K562 (cell line): ENCODE measurements around the gene LENEP. TPM values are rescaled to one million over a fixed set of nuclear protein-coding genes. Genes with fewer than 3 reads are reported as not detected.

Source experiments
- CAMTA2 ChIP-seq: fragments of 250-450 bp; sonication (Bioruptor Pico); conservative IDR thresholded peaks from 2 replicates; pipeline ENCODE4 v1.5.1; 2022
- CBFA2T2 ChIP-seq: fragments of 450-650 bp; conservative IDR thresholded peaks from 2 replicates; pipeline ENCODE4 v1.6.1; 2017; ENCODE audit warnings: mild to moderate bottlenecking
- FOSL1 ChIP-seq: fragments of 200-800 bp; sonication (Bioruptor generic); conservative IDR thresholded peaks from 2 replicates; pipeline ENCODE4 v1.6.1; 2016; ENCODE audit warnings: missing genetic modification characterization, missing compliant biosample characterization
- HMGN3 ChIP-seq: IDR thresholded peaks from 2 replicates; pipeline ENCODE4 v1.6.1; 2011; ENCODE audit warnings: borderline replicate concordance, low read depth, mild to moderate bottlenecking, mixed read lengths, low read length; ENCODE audit not compliant: insufficient read length; ENCODE audit errors: extremely low read depth
- TRIM28 ChIP-seq: fragments of 450-650 bp; IDR thresholded peaks from 2 replicates; pipeline ENCODE4 v1.6.1; 2017
- XRCC5 ChIP-seq: fragments of 200-400 bp; formaldehyde crosslinking; IDR thresholded peaks from 2 replicates; pipeline ENCODE4 v1.6.1; 2017; ENCODE audit warnings: low read depth, mild to moderate bottlenecking, low read length
- ZNF263 ChIP-seq: sonication (generic); formaldehyde crosslinking; IDR thresholded peaks from 2 replicates; pipeline ENCODE4 v1.8.0; 2022; ENCODE audit warnings: mild to moderate bottlenecking, missing genetic modification reagents, borderline replicate concordance
- ZNF583 ChIP-seq: fragments of 250-450 bp; sonication (Bioruptor Pico); IDR thresholded peaks from 2 replicates; pipeline ENCODE4 v1.4.0; 2020
- ZNF584 ChIP-seq: fragments of 200-800 bp; sonication (Bioruptor generic); IDR thresholded peaks from 2 replicates; pipeline ENCODE4 v1.6.1; 2016; ENCODE audit warnings: low read depth, mild to moderate bottlenecking, missing genetic modification characterization, missing compliant biosample characterization
- polyA plus RNA-seq, 8 experiments: library from polyadenylated mRNA; depleted of rRNA in 4 of 8; stranded (reverse) in 5 of 8; unstranded in 3 of 8; fragments of >200 nt; fragmentation: Nextera tagmentation in 2 of 8; fragmentation: Illumina TruSeq in 1 of 8; extraction: Ambion mirVana in 2 of 8; extraction: Trizol in 1 of 8; gene quantifications; 2 replicates each; pipeline versions ENCODE4 v1.2.1 to v1.2.3, GENCODE V29; 2011 to 2014; ENCODE audit warnings: inconsistent platforms in 1 of 8, missing spikeins in 1 of 8
- total RNA-seq, 7 experiments: library from RNA; depleted of rRNA in 6 of 7; stranded (reverse); fragments of >200 nt in 6 of 7; fragmentation: Illumina TruSeq in 2 of 7; extraction: Trizol in 2 of 7; gene quantifications; 2 replicates each; pipeline versions ENCODE4 v1.2.1 to v1.2.3, GENCODE V29; 2011 to 2021; ENCODE audit warnings: low replicate concordance in 1 of 7
- TF ChIP-seq, protein P1 (sequence below), 2 experiments: fragments of 450-650 bp; IDR thresholded peaks; 2 replicates each; pipeline ENCODE4 v1.6.1; 2016; ENCODE audit warnings: mild to moderate bottlenecking in 2 of 2, borderline replicate concordance in 1 of 2, low read depth in 1 of 2, moderate library complexity in 1 of 2
- TF ChIP-seq, protein P2 (sequence below): fragments of 250-450 bp; sonication (Bioruptor Pico); IDR thresholded peaks from 2 replicates; pipeline ENCODE4 v1.5.0; 2021; ENCODE audit warnings: mild to moderate bottlenecking, moderate library complexity
- TF ChIP-seq, protein P3 (sequence below): sonication (generic); formaldehyde crosslinking; IDR thresholded peaks from 2 replicates; pipeline ENCODE4 v1.8.1; 2023; ENCODE audit warnings: mild to moderate bottlenecking, missing genetic modification reagents

Gene LENEP
- total and polyA plus RNA-seq, 9 of the 15 experiments (the other 6 are each of a cell fraction or from before 2014, with no cell fraction given) = 0.23 to 0.87 (median 0.67) TPM; not detected in 5

DNA sequence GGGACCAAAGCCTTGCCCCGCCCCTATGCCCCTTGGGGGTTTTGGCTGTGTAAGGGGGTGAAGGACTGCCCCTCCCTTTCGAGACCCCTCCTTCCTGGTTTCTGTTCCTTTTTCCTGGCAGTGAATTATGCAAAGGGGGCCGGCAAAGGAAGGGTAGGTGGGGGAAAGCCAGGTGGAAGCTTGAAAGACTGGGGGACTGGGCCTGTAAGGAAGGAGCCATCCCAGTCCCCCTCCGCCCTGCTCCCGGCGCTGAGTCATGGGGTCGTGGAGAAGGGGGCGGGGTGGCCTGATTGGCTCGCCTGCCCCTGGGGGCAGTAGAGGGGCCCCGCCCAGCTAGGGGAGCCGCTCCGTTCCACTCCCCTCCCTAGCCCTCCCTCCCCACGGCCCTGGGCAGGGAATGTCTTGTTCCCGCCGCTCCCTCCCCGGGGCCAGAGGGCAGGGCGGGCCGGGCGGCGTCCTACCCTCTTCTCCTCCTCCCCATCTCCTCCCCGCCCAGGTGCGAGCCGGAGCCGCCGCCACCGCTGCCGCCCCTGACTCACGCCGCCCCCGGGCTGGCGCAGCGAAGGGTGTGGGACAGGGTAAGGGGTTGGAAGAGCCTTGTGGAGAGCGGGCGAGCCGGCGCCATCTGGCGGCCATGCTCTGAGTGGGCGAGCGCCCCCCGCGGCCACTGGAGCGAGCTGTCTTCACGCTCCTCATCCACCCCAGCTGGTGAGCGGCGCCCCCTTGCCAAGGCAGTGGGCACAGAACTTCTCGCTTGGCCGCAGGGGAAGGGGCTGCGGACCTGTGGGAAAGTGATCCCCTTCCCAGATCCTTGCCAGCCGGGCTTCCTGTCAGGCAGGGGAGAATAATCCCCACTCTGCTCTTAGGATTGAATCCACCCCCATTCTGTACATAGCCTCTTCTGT, 23.9 kb downstream of the LENEP start (continued):
- TF ChIP-seq, protein P1, sequence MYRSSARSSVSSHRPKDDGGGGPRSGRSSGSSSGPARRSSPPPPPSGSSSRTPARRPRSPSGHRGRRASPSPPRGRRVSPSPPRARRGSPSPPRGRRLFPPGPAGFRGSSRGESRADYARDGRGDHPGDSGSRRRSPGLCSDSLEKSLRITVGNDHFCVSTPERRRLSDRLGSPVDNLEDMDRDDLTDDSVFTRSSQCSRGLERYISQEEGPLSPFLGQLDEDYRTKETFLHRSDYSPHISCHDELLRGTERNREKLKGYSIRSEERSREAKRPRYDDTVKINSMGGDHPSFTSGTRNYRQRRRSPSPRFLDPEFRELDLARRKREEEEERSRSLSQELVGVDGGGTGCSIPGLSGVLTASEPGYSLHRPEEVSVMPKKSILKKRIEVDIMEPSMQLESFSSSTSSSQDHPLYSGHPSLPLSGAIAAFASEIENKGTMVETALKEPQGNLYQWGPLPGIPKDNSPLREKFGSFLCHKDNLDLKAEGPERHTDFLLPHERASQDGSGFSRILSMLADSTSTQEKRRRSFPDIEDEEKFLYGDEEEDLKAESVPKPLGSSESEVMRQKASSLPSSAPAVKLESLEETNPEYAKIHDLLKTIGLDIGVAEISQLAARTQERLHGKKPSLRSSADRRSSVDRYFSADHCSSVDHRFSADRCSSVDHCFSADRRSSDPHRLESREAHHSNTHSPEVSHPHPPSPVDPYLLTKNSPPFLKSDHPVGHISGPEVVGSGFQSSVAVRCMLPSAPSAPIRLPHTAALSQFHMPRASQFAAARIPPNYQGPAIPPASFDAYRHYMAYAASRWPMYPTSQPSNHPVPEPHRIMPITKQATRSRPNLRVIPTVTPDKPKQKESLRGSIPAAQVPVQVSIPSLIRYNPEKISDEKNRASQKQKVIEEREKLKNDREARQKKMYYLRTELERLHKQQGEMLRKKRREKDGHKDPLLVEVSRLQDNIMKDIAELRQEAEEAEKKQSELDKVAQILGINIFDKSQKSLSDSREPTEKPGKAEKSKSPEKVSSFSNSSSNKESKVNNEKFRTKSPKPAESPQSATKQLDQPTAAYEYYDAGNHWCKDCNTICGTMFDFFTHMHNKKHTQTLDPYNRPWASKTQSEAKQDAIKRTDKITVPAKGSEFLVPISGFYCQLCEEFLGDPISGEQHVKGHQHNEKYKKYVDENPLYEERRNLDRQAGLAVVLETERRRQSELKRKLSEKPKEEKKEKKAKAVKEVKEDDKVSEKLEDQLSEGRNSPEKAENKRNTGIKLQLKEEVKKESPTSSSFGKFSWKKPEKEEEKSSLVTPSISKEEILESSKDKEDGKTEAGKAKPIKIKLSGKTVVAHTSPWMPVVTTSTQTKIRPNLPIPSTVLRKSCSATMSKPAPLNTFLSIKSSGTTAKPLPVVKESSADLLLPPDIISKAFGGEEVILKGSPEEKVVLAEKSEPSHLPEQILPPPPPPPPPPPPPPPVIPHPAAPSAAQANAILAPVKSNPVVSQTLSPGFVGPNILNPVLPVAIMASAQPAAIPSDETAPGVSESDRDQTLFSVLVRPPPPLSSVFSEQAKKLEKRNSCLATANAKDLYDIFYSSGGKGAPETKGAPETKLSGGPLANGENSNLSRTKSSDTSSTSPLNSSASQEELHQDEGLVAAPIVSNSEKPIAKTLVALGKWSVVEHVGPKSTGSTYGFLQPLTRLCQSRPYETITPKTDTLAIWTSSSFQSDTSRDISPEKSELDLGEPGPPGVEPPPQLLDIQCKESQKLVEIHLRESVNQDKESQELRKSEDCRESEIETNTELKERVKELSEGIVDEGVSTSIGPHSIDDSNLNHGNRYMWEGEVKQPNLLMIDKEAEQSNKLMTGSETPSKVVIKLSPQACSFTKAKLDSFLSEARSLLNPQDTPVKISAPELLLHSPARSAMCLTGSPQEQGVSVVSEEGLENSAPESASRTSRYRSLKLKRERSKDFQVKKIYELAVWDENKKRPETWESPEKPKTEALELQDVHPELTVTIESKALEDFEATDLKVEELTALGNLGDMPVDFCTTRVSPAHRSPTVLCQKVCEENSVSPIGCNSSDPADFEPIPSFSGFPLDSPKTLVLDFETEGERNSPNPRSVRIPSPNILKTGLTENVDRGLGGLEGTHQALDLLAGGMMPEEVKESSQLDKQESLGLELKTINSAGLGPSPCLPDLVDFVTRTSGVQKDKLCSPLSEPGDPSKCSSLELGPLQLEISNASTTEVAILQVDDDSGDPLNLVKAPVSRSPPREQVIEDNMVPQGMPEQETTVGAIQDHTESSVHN (IDR thresholded peaks at IDR 0.05; ENCODE audit: borderline replicate concordance in 1 of 2, low read depth in 1 of 2) = no peak
- 0 out of 2 replicates have a peak, but pooled peaks have one; percentile 35 for TF ChIP-seq ZNF584 (CRISPR knock-in tag)
- no peak for TF ChIP-seq ZNF583
- TF ChIP-seq CBFA2T2 = 0 out of 2 replicates have a peak, but pooled peaks have one; percentile 13
- TF ChIP-seq TRIM28 = peak; percentile 32; the same call in 1 of the 2 replicates
- peak; percentile 99 for TF ChIP-seq XRCC5
- TF ChIP-seq, protein P2, sequence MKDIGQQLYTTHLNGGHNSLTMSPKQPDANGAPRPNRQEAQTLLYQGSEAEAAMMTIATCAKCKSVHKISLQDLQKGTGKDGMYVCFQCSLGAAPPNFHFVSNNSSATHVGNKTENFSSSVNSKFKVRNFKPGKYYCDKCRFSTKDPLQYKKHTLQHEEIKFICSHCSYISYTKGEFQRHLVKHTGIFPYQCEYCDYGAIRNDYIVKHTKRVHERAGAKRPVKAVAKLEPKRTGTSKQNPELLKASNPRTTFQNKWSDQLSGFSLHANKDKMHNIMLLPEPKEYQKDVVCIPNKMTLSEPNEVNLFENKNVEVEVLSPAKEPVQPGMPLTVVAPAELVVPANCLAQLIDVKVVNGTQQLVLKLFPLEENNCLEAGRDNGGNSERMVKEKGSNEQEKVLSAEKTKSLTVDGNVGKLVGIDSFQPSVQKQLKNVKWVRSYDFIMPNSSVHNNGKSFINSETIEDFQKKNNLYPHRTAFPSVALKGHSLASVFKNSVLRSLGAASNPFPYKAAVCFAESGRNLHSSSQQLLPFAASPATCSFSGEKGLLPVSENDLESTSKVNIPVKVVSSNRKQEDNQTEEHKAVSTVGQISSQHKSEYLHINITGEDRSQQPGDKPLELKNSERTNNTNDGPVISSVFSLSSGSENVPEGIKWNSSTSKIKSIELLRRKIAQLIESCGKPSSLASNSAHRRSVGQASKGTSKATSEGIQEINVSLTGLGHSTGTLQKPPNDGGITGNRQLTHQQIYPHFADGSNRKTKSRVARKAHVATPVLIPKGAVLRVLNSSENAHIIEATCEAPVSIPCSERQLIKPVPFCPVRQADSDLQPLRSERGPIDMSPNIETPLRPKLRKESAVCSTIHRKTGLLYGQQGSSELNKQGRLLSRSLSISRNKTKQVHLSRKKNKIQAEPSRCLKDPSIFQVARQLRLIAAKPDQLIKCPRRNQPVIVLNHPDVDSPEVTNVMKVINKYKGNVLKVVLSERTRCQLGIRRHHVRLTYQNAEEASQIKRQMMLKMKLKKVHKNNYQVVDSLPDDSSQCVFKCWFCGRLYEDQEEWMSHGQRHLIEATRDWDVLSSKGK (CRISPR knock-in tag) = no peak
- TF ChIP-seq FOSL1 (tag) = peak; percentile 87
- peak; percentile 97 for TF ChIP-seq HMGN3
- peak; percentile 59; the same call in 1 of the 2 replicates for TF ChIP-seq ZNF263 (CRISPR knock-in tag)
- TF ChIP-seq, protein P3, sequence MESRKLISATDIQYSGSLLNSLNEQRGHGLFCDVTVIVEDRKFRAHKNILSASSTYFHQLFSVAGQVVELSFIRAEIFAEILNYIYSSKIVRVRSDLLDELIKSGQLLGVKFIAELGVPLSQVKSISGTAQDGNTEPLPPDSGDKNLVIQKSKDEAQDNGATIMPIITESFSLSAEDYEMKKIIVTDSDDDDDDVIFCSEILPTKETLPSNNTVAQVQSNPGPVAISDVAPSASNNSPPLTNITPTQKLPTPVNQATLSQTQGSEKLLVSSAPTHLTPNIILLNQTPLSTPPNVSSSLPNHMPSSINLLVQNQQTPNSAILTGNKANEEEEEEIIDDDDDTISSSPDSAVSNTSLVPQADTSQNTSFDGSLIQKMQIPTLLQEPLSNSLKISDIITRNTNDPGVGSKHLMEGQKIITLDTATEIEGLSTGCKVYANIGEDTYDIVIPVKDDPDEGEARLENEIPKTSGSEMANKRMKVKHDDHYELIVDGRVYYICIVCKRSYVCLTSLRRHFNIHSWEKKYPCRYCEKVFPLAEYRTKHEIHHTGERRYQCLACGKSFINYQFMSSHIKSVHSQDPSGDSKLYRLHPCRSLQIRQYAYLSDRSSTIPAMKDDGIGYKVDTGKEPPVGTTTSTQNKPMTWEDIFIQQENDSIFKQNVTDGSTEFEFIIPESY = peak; percentile 72
- TF ChIP-seq CAMTA2 (CRISPR knock-in tag) = 0 out of 2 replicates have a peak, but pooled peaks have one; percentile 10
